GM12878 (cell line): ENCODE results near the gene ARHGAP12.

Source experiments
- ASH2L ChIP-seq: fragments of 300-600, 200-600 bp; sonication (generic); IDR thresholded peaks from 2 replicates; pipeline ENCODE4 v1.6.1; 2017; ENCODE audit warnings: low read depth, mild to moderate bottlenecking, borderline replicate concordance
- CREM ChIP-seq: IDR thresholded peaks from 2 replicates; pipeline ENCODE4 v1.6.1; 2014; ENCODE audit warnings: antibody characterized with exemption, low read depth
- CTCF ChIP-seq, 3 experiments: IDR thresholded peaks in 2 of 3; conservative IDR thresholded peaks in 1 of 3; 2 replicates each; pipeline ENCODE4 v1.5.1; 2011; ENCODE audit warnings: low read depth in 3 of 3, low read length in 3 of 3, mild to moderate bottlenecking in 3 of 3, control low read depth in 2 of 3, moderate library complexity in 2 of 3, inconsistent platforms in 1 of 3, mixed read lengths in 1 of 3; ENCODE audit not compliant: control insufficient read depth in 2 of 3, insufficient read depth in 1 of 3; ENCODE audit errors: extremely low read depth in 1 of 3
- JUND ChIP-seq: IDR thresholded peaks from 2 replicates; pipeline ENCODE4 v1.6.1; 2012; ENCODE audit warnings: low read depth, mild to moderate bottlenecking, low read length, improper control_type of control experiment, moderate library complexity
- POLR2A ChIP-seq: IDR thresholded peaks from 2 replicates; pipeline ENCODE4 v1.6.1; 2011; ENCODE audit warnings: low read depth, mild to moderate bottlenecking, low read length
- RBBP5 ChIP-seq: fragments of 200-600 bp; sonication (generic); conservative IDR thresholded peaks from 2 replicates; pipeline ENCODE4 v1.6.1; 2016

- TF ChIP-seq JUND (no peak), POLR2A (no peak), RBBP5 (no peak), CTCF (IDR thresholded peaks at IDR 0.05 in 2 of 3, conservative IDR thresholded peaks at IDR 0.05 in 1 of 3; ENCODE audit: control insufficient read depth in 2 of 3, extremely low read depth in 1 of 3, insufficient read depth in 1 of 3, low read depth in 3 of 3, low read length in 3 of 3) (no peak), ASH2L (no peak), CREM (no peak)
Measured at GRCh38 chr10:31936933-31937332, 8.3 kb upstream of the ARHGAP12 start.
